HG02981 (cell line): ENCODE data around the gene MFRP.

Source experiments
- ATAC-seq: cut with Tn5 transposase; IDR thresholded peaks from one replicate; pipeline ENCODE4 v1.9.1; 2021; ENCODE audit warnings: mild to moderate bottlenecking, moderate library complexity; ENCODE audit not compliant: unreplicated experiment

MFRP gene

GRCh38 chr11:119359365-119360214, 13.1 kb upstream of the MFRP start:
- ATAC-seq, result no peak

- ATAC-seq, result no peak
These were observed 10.6 kb upstream of the MFRP start for GRCh38 chr11:119357074-119357473.

- ATAC-seq, result peak; percentile 68
These were observed 10.0 kb upstream of the MFRP start for GRCh38 chr11:119356349-119357031.

GRCh38 chr11:119355091-119355843, 8.8 kb upstream of the MFRP start:
- no peak for ATAC-seq

DNA sequence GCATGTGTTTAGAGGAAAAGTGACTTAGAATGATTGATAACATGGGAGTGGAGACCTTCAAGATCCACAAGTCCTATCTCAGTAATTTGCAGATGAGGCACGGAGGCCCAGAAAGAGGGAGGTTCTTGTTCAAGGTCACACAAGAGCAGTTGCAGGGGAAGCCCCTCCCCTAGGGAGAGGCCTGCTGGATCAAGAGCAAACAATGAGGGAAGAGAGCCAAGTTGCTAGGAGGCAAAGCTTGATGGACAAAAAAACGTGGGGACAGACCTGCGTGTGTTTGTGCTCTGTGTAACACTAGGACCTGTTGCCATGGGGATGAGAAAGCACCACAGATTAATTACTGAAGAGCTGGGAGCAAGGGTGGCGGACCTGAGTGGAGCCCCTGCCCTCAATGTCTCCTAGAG, 6.4 kb upstream of the MFRP start:
- no peak for ATAC-seq

DNA sequence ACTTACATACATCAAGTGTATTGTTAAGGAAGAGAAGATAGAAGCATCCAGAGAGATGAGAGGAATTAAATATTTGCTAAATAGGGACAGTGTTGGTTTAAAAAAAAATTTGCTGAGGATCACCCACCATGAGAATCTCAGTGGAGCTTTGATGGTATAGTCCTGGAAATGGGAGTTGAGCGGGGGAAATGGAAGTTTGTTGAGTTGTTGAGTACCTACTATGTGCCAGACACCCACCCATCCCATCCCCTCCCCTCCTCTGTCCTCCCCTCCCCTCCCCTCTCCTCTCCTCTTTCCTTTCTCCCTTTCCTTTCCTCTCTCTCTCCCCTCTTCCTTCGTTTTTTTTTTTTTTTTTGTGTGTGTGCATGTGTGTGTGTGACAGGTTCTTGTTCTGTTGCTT, 4.7 kb upstream of the MFRP start:
- no peak for ATAC-seq

- no peak for ATAC-seq
These were observed 3.8 kb upstream of the MFRP start for GRCh38 chr11:119350302-119350701.

DNA sequence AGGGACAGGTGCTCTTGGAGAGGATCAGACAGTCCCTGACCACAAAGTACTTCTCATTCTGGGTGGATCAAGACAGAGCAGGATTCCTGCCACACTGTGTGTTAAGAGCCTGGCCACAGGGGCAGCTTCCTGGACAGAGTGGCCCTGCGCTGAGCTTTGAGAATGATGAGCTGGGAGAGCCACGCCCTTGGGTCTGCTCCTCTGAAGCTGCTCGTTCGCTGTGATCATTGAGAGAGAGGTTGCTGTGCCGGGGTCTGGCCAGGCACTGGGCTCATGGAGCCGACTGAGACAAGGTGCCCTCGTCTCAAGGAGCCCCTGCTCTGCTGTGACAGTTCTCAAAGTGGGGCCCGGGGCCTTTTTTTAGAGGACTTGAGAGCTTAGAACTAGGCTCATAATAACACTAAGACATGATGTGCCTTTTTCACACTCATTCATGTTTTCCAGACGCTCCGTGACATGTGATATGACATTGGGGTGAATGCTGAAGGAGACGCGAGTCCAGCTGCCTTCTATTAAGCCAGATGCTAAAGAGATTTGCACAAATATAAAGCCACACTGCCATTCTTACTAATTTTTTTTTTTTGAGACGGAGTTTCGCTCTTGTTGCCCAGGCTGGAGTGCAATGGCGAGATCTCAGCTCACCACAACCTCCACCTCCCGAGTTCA, 1.6 kb upstream of the MFRP start:
- no peak for ATAC-seq

GRCh38 chr11:119347242-119347641, 737 bp upstream of the MFRP start:
- ATAC-seq, result no peak

- ATAC-seq, result no peak
These were observed 820 bp downstream of the MFRP start for GRCh38 chr11:119345685-119346084.

DNA sequence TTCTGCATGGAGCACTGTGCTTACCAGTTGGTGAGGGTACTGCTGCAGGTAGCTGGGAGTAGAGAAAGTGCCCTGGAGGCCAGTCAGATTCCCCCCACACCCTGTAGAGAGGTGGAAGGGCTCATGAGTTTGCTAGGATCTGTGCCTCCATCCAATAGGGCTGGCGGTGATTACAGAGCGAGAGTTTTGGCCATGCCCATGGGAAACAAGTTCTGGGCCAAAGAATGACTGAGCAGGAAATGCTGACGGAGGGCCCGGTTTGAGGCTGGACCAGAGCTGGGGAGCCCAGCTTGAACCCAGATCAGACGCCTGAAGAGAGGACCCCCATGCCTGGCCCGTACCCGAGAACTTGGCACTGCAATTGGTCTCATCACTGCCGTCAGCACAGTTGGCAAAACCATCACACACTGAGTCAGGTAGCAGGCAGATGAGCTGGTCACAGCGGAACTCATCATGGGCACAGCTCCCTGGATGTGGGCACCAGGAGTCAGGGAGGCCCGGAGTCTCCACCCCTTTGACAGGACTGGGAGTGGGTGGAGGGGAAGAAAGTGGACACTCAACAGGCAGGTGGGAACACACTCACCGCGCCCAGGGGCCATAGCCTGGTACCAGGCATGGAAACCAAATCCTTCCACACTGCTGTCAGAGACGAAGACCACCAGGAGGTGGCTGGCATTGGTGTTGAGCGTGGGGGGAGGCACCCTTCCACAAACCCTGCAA, 2.1 kb downstream of the MFRP start:
- no peak for ATAC-seq

GRCh38 chr11:119343726-119344125, 2.8 kb downstream of the MFRP start:
- no peak for ATAC-seq

- ATAC-seq, result no peak
These were observed 4.0 kb downstream of the MFRP start for GRCh38 chr11:119342362-119343130.

- no peak for ATAC-seq
These were observed 4.5 kb downstream of the MFRP start for GRCh38 chr11:119342023-119342300.

DNA sequence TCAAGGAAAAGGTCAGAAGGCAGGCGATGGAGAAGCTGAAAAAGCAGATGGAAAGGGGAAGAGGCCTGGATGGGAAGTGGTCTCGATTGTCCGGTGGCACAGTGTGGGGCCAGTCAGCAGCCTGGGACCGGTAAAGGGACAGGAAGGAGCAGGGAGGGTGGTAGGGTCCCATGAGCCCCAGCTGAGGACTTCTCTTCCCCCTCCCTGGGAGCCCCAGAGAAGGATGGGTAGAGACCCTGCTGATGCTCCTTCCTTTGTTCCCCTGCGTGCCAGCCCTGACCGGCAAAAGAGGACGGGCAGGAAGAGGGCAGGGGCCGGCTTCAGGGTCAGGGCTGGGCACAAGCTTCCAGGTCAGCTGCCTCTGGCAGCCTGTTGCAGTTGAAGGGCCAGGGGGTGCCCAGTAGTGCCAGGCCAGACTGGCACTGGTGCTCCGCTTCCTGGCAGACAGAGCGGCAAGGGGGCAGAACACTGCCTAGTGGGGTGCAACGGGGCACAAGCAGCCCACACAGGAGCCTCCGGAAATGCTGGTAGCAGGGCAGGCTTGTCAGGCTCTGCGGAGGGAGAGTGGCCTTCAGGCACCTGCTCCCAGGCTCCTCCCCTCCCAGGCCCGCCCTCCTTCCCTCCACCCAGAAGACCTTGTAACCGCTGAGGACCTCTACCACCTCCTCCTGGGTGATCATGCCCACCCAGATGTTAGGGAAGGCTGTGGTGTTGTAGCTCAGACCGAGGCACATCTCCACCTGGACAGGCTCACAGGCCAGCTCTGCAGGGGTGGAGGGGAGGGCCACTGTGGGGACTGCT, 5.1 kb downstream of the MFRP start:
- ATAC-seq, result no peak

DNA sequence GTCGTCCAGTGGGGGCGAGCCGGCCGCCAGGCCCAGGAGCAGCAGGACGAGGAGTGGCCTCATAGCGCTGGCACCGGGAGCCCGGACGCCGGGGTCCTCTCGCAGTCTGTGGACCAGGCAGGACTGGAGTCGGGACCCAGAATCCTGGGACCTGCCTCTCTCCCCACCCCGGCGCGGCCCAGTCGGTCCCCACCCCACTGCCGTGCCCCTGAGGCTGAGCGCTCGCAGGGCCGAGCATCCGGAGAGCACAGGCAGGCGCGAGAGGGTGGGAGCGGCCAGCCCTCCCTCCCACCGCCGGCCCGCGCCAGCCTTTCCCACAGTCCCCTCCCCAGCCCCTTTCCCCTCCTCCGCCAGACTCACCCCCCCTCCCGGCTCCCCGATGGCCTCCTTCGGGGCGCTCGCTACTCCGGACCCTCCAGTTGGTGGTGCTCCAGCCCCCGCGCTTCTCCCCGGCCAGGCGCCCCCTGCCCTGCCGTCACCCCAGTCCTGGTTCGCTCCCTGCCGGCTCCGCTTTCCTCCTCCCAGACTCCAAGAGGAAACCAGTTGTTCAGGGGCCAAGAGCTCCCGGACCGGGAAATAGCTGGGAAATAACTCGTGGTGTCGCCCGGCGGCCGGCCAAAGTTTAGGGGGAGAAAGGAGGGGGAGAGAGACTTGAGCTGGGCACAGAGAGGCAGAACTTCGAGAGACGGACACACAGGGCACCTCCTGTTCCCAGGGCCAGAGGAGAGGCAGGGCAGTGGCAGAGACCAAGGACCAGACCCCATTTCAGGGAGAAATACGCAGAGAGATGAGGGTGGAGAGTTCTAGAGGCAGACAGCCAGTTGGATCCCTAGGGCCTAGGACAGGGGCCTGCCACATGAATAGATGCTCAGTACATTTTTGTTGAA, 5.9 kb downstream of the MFRP start, which contains the start of gene C1QTNF5:
Gene C1QTNF5, minus strand, starts transcription at position 549 of the 887 bp plus-strand sequence. Its CDS starts 486 bp downstream, at position 63.
- no peak for ATAC-seq

- no peak for ATAC-seq
These were observed 6.7 kb downstream of the MFRP start for GRCh38 chr11:119339589-119340334.
